PFSK-1 (cell line): ENCODE measurements around the gene PRSS38.

ENCODE experiments used
- FOXP2 ChIP-seq: optimal IDR thresholded peaks from 2 replicates; pipeline ENCODE3; 2011; ENCODE audit warnings: borderline replicate concordance, control low read depth, inconsistent platforms; ENCODE audit not compliant: insufficient read depth; ENCODE audit errors: extremely low read length, extremely low read depth
- POLR2AphosphoS5 ChIP-seq: IDR thresholded peaks from 2 replicates; pipeline ENCODE4 v1.6.1; 2012; ENCODE audit warnings: low read depth, mild to moderate bottlenecking, control low read depth, low read length, moderate library complexity
- REST ChIP-seq, 2 experiments: IDR thresholded peaks; 2 replicates each; pipeline versions ENCODE4 v1.6.1 to v1.8.0; 2011 to 2012; ENCODE audit warnings: low read depth in 2 of 2, low read length in 2 of 2, control low read depth in 1 of 2, inconsistent platforms in 1 of 2, mild to moderate bottlenecking in 1 of 2, moderate library complexity in 1 of 2; ENCODE audit not compliant: insufficient read depth in 1 of 2
- SIN3A ChIP-seq: IDR thresholded peaks from 2 replicates; pipeline ENCODE4 v1.6.1; 2012; ENCODE audit warnings: mild to moderate bottlenecking, low read length, moderate library complexity, borderline replicate concordance; ENCODE audit not compliant: insufficient read depth
- TAF1 ChIP-seq: IDR thresholded peaks from 2 replicates; pipeline ENCODE4 v1.6.1; 2012; ENCODE audit warnings: low read length, control low read depth, borderline replicate concordance; ENCODE audit not compliant: insufficient read depth

GRCh38 chr1:227808566-227808965 lies 6.9 kb upstream of the PRSS38 start:
- TF ChIP-seq POLR2AphosphoS5 (no peak), TAF1 (no peak), SIN3A (no peak), REST (IDR thresholded peaks at IDR 0.05; ENCODE audit: insufficient read depth in 1 of 2, low read depth in 2 of 2, low read length in 2 of 2) (no peak), FOXP2 (no peak)
